Peyer's patch (tissue), 4 donors: ENCODE data around the gene RAB31.

Experiments used
- POLR2A ChIP-seq, 2 donors: fragments of 450-650 bp; IDR thresholded peaks; one replicate each; pipeline ENCODE4 v1.5.1; 2017; ENCODE audit warnings: antibody characterized with exemption in 2 of 2, mild to moderate bottlenecking in 2 of 2, moderate library complexity in 2 of 2
- TF ChIP-seq, protein P1 (sequence below), 6 experiments: fragments of 450-650 bp in 4 of 6; fragments of 200-600 bp in 2 of 6; sonication (generic) in 1 of 6; IDR thresholded peaks; one replicate each; pipeline ENCODE4 v1.5.1; 2017 to 2019; ENCODE audit warnings: antibody characterized with exemption in 6 of 6, mild to moderate bottlenecking in 3 of 6, moderate library complexity in 1 of 6

- TF ChIP-seq, protein P1, sequence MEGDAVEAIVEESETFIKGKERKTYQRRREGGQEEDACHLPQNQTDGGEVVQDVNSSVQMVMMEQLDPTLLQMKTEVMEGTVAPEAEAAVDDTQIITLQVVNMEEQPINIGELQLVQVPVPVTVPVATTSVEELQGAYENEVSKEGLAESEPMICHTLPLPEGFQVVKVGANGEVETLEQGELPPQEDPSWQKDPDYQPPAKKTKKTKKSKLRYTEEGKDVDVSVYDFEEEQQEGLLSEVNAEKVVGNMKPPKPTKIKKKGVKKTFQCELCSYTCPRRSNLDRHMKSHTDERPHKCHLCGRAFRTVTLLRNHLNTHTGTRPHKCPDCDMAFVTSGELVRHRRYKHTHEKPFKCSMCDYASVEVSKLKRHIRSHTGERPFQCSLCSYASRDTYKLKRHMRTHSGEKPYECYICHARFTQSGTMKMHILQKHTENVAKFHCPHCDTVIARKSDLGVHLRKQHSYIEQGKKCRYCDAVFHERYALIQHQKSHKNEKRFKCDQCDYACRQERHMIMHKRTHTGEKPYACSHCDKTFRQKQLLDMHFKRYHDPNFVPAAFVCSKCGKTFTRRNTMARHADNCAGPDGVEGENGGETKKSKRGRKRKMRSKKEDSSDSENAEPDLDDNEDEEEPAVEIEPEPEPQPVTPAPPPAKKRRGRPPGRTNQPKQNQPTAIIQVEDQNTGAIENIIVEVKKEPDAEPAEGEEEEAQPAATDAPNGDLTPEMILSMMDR (IDR thresholded peaks at IDR 0.05) = no peak
- TF ChIP-seq POLR2A (IDR thresholded peaks at IDR 0.05) = no peak
Measured at GRCh38 chr18:9885170-9886004, 177.3 kb downstream of the RAB31 start, which contains the start of gene TXNDC2.
